BLaER1 treated with 17β-estradiol and CSF1 and Interleukin-3, amounts not matched to agents 10 nM and 100 nM (cell line): Measurements from ENCODE around the gene AEN.
A peak's percentile ranks its signal among the peaks of the same experiment; 100 is the strongest.

Experiments
- H3K27ac ChIP-seq, 11 experiments: shearing (Covaris generic); formaldehyde crosslinking; 2 replicates each; pipeline ENCODE4 v1.8.1; 2022
- H3K27me3 ChIP-seq, 11 experiments: shearing (Covaris generic); formaldehyde crosslinking; 2 replicates each; pipeline ENCODE4 v1.8.1; 2022
- H3K36me3 ChIP-seq, 11 experiments: shearing (Covaris generic); formaldehyde crosslinking; 2 replicates each; pipeline ENCODE4 v1.8.1; 2022
- H3K4me1 ChIP-seq, 10 experiments: shearing (Covaris generic); formaldehyde crosslinking; 2 replicates each; pipeline ENCODE4 v1.8.1; 2022
- H3K4me2 ChIP-seq, 11 experiments: shearing (Covaris generic); formaldehyde crosslinking; 2 replicates each; pipeline ENCODE4 v1.8.1; 2022
- H3K4me3 ChIP-seq, 10 experiments: shearing (Covaris generic); formaldehyde crosslinking; 2 replicates each; pipeline ENCODE4 v1.8.1; 2022
- H3K9ac ChIP-seq, 11 experiments: shearing (Covaris generic); formaldehyde crosslinking; 2 replicates each; pipeline ENCODE4 v1.8.1; 2022
- H3K9me3 ChIP-seq, 11 experiments: shearing (Covaris generic); formaldehyde crosslinking; replicated peaks in 1 of 11; 2 replicates each; pipeline ENCODE4 v1.8.1; 2022
- H4K20me1 ChIP-seq, 11 experiments: shearing (Covaris generic); formaldehyde crosslinking; 2 replicates each; pipeline ENCODE4 v1.8.1; 2022
- Cebpa-rat ChIP-seq, 11 experiments: shearing (Covaris generic); IDR thresholded peaks; 2 replicates each; pipeline ENCODE4 v1.8.1; 2022

The AEN gene

GRCh38 chr15:88603885-88604284 lies 17.3 kb upstream of the AEN start:
- no peak for TF ChIP-seq Cebpa-rat (IDR thresholded peaks at IDR 0.05)
- Histone ChIP-seq H3K36me3 (no peaks in the 10 kb centered on the region), H3K4me2 (no peak overlapping the region), H3K27me3 (peaks cover 32 to 44% (median 40%) of the 10 kb centered on the region in 11 experiments), H3K9me3 (peaks cover 4 to 22% (median 12%) of the 10 kb centered on the region in 11 experiments; a peak in 14 of 22 replicates), H3K4me3 (no peak overlapping the region), H4K20me1 (peaks cover 0 to 6% (median 0%) of the 10 kb centered on the region in 11 experiments; a peak in 1 of 22 replicates), H3K27ac (no peak overlapping the region), H3K4me1 (peaks cover 0 to 6% (median 2%) of the 10 kb centered on the region in 10 experiments; a peak in 9 of 20 replicates), H3K9ac (no peak overlapping the region)

- H3K4me2 ChIP-seq: no peak overlapping the region
- peaks cover 0 to 13% (median 7%) of the 10 kb centered on the region in 10 experiments; a peak in 12 of 20 replicates for H3K4me1 ChIP-seq
- no peak for TF ChIP-seq Cebpa-rat (IDR thresholded peaks at IDR 0.05)
- H3K36me3 ChIP-seq: no peaks in the 10 kb centered on the region
- no peak overlapping the region for H3K4me3 ChIP-seq
- no peak overlapping the region for H3K27ac ChIP-seq
- H3K27me3 ChIP-seq: peaks cover 32 to 44% (median 40%) of the 10 kb centered on the region in 11 experiments
- no peak overlapping the region for H3K9ac ChIP-seq
- peaks cover 0 to 6% (median 0%) of the 10 kb centered on the region in 11 experiments; a peak in 1 of 22 replicates for H4K20me1 ChIP-seq
- peaks cover 4 to 22% (median 12%) of the 10 kb centered on the region in 11 experiments; a peak in 14 of 22 replicates for H3K9me3 ChIP-seq
These were observed 16.6 kb upstream of the AEN start for GRCh38 chr15:88604381-88605188.

GRCh38 chr15:88605189-88606069 lies 15.7 kb upstream of the AEN start:
- H3K9me3 ChIP-seq: peaks cover 4 to 22% (median 12%) of the 10 kb centered on the region in 11 experiments; a peak in 14 of 22 replicates
- TF ChIP-seq Cebpa-rat (IDR thresholded peaks at IDR 0.05): no peak
- no peaks in the 10 kb centered on the region for H3K36me3 ChIP-seq
- H3K4me3 ChIP-seq: no peak overlapping the region
- peaks cover 0 to 6% (median 0%) of the 10 kb centered on the region in 11 experiments; a peak in 1 of 22 replicates for H4K20me1 ChIP-seq
- H3K27ac ChIP-seq: no peak overlapping the region
- no peak overlapping the region for H3K9ac ChIP-seq
- H3K27me3 ChIP-seq: peaks cover 32 to 44% (median 40%) of the 10 kb centered on the region in 11 experiments
- H3K4me1 ChIP-seq: peaks cover 3 to 21% (median 15%) of the 10 kb centered on the region in 10 experiments
- H3K4me2 ChIP-seq: no peak overlapping the region

GRCh38 chr15:88606070-88606794 lies 14.9 kb upstream of the AEN start:
- no peak for TF ChIP-seq Cebpa-rat (IDR thresholded peaks at IDR 0.05)
- no peak overlapping the region for H3K9ac ChIP-seq
- H3K27ac ChIP-seq: no peak overlapping the region
- H3K4me2 ChIP-seq: no peak overlapping the region
- no peaks in the 10 kb centered on the region for H3K36me3 ChIP-seq
- peaks cover 32 to 44% (median 40%) of the 10 kb centered on the region in 11 experiments for H3K27me3 ChIP-seq
- no peak overlapping the region for H3K4me3 ChIP-seq
- H3K9me3 ChIP-seq: peaks cover 4 to 22% (median 12%) of the 10 kb centered on the region in 11 experiments; a peak in 14 of 22 replicates
- H4K20me1 ChIP-seq: peaks cover 0 to 8% (median 0%) of the 10 kb centered on the region in 11 experiments; a peak in 1 of 22 replicates
- H3K4me1 ChIP-seq: peaks cover 11 to 29% (median 23%) of the 10 kb centered on the region in 10 experiments

GRCh38 chr15:88607951-88608350 lies 13.2 kb upstream of the AEN start:
- no peak for TF ChIP-seq Cebpa-rat (IDR thresholded peaks at IDR 0.05)
- H3K36me3 ChIP-seq: no peaks in the 10 kb centered on the region
- peaks cover 32 to 44% (median 40%) of the 10 kb centered on the region in 11 experiments for H3K27me3 ChIP-seq

GRCh38 chr15:88608607-88609181 lies 12.4 kb upstream of the AEN start:
- H3K4me2 ChIP-seq: peak overlapping the region in 5 of 11 experiments; percentile 21 to 91 (median 83); a peak in 9 of 22 replicates
- H3K27ac ChIP-seq: no peak overlapping the region
- peaks cover 4 to 22% (median 12%) of the 10 kb centered on the region in 11 experiments; a peak in 14 of 22 replicates for H3K9me3 ChIP-seq
- H3K4me1 ChIP-seq: peaks cover 18 to 40% (median 33%) of the 10 kb centered on the region in 10 experiments
- peaks cover 0 to 8% (median 0%) of the 10 kb centered on the region in 11 experiments; a peak in 1 of 22 replicates for H4K20me1 ChIP-seq
- TF ChIP-seq Cebpa-rat (IDR thresholded peaks at IDR 0.05): no peak
- no peaks in the 10 kb centered on the region for H3K36me3 ChIP-seq
- no peak overlapping the region for H3K4me3 ChIP-seq
- no peak overlapping the region for H3K9ac ChIP-seq
- peaks cover 30 to 38% (median 35%) of the 10 kb centered on the region in 11 experiments for H3K27me3 ChIP-seq

More at GRCh38 chr15:88607951-88608350, 13.2 kb upstream of the AEN start:
- Histone ChIP-seq H4K20me1 (peaks cover 0 to 8% (median 0%) of the 10 kb centered on the region in 11 experiments; a peak in 1 of 22 replicates), H3K4me1 (peaks cover 18 to 40% (median 33%) of the 10 kb centered on the region in 10 experiments), H3K9ac (no peak overlapping the region), H3K4me3 (no peak overlapping the region), H3K9me3 (peaks cover 4 to 22% (median 12%) of the 10 kb centered on the region in 11 experiments; a peak in 14 of 22 replicates), H3K4me2 (no peak overlapping the region), H3K27ac (no peak overlapping the region)

- Histone ChIP-seq H3K27me3 (peaks cover 21 to 29% (median 27%) of the 10 kb centered on the region in 11 experiments), H3K4me3 (no peak overlapping the region), H3K9ac (no peak overlapping the region), H3K4me2 (peak overlapping the region in 9 of 11 experiments; percentile 69 to 91 (median 80); a peak in 18 of 22 replicates), H3K9me3 (peaks cover 4 to 17% (median 12%) of the 10 kb centered on the region in 11 experiments; a peak in 14 of 22 replicates), H4K20me1 (peaks cover 0 to 8% (median 0%) of the 10 kb centered on the region in 11 experiments; a peak in 1 of 22 replicates), H3K27ac (peak overlapping the region in 1 of 11 experiments; percentile 45; a peak in 1 of 22 replicates), H3K4me1 (peaks cover 18 to 40% (median 33%) of the 10 kb centered on the region in 10 experiments), H3K36me3 (no peaks in the 10 kb centered on the region)
- no peak for TF ChIP-seq Cebpa-rat (IDR thresholded peaks at IDR 0.05)
These were observed 11.6 kb upstream of the AEN start for GRCh38 chr15:88609344-88610090.
